Stomach (tissue), 4 donors: ENCODE measurements around the gene PMF1.

Experiments
- CTCF ChIP-seq, 7 experiments: fragments of 450-650 bp in 4 of 7; fragments of 200-600 bp in 3 of 7; sonication (generic) in 3 of 7; IDR thresholded peaks; one replicate each; pipeline ENCODE4 v1.5.1; 2016 to 2019; ENCODE audit warnings: antibody characterized with exemption in 7 of 7, control low read depth in 2 of 7, mild to moderate bottlenecking in 1 of 7
- EP300 ChIP-seq: sonication (generic); formaldehyde crosslinking; IDR thresholded peaks from one replicate; pipeline ENCODE4 v1.6.1; 2017; ENCODE audit warnings: antibody characterized with exemption

- TF ChIP-seq EP300, result no peak
- TF ChIP-seq CTCF (IDR thresholded peaks at IDR 0.05), result no peak
Observed at GRCh38 chr1:156180471-156180870, 32.3 kb upstream of the PMF1 start.
